Measurements from ENCODE around the gene FOXP1. TPM values are rescaled to one million over a fixed set of nuclear protein-coding genes. Genes with fewer than 3 reads are reported as not detected.

Gene FOXP1
- total and polyA plus RNA-seq, 9 of the 15 experiments (the other 6 are each of a cell fraction or from before 2014, with no cell fraction given), result 7.7 to 34.5 (median 13.7) TPM

- TF ChIP-seq ZFP91 (CRISPR knock-in tag; IDR thresholded peaks at IDR 0.05) (no peak), ZBTB7A (IDR thresholded peaks at IDR 0.05; ENCODE audit: borderline replicate concordance, control insufficient read depth, low read depth, low read length) (no peak), ZBTB11 (CRISPR knock-in tag; IDR thresholded peaks at IDR 0.05) (no peak), BCLAF1 (IDR thresholded peaks at IDR 0.05; ENCODE audit: borderline replicate concordance in 1 of 2, control insufficient read depth in 1 of 2, low read depth in 2 of 2, low read length in 1 of 2) (no peak), ZNF311 (CRISPR knock-in tag; IDR thresholded peaks at IDR 0.05) (no peak), RAD21 (CRISPR knock-in tag; conservative IDR thresholded peaks at IDR 0.05 in 1 of 2, IDR thresholded peaks at IDR 0.05 in 1 of 2) (no peak)
- TF ChIP-seq, protein P1, sequence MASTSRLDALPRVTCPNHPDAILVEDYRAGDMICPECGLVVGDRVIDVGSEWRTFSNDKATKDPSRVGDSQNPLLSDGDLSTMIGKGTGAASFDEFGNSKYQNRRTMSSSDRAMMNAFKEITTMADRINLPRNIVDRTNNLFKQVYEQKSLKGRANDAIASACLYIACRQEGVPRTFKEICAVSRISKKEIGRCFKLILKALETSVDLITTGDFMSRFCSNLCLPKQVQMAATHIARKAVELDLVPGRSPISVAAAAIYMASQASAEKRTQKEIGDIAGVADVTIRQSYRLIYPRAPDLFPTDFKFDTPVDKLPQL (IDR thresholded peaks at IDR 0.05; ENCODE audit: extremely low read depth, insufficient read length), result no peak
- TF ChIP-seq, protein P2, sequence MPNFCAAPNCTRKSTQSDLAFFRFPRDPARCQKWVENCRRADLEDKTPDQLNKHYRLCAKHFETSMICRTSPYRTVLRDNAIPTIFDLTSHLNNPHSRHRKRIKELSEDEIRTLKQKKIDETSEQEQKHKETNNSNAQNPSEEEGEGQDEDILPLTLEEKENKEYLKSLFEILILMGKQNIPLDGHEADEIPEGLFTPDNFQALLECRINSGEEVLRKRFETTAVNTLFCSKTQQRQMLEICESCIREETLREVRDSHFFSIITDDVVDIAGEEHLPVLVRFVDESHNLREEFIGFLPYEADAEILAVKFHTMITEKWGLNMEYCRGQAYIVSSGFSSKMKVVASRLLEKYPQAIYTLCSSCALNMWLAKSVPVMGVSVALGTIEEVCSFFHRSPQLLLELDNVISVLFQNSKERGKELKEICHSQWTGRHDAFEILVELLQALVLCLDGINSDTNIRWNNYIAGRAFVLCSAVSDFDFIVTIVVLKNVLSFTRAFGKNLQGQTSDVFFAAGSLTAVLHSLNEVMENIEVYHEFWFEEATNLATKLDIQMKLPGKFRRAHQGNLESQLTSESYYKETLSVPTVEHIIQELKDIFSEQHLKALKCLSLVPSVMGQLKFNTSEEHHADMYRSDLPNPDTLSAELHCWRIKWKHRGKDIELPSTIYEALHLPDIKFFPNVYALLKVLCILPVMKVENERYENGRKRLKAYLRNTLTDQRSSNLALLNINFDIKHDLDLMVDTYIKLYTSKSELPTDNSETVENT (CRISPR knock-in tag; IDR thresholded peaks at IDR 0.05), result no peak
- TF ChIP-seq, protein P3, sequence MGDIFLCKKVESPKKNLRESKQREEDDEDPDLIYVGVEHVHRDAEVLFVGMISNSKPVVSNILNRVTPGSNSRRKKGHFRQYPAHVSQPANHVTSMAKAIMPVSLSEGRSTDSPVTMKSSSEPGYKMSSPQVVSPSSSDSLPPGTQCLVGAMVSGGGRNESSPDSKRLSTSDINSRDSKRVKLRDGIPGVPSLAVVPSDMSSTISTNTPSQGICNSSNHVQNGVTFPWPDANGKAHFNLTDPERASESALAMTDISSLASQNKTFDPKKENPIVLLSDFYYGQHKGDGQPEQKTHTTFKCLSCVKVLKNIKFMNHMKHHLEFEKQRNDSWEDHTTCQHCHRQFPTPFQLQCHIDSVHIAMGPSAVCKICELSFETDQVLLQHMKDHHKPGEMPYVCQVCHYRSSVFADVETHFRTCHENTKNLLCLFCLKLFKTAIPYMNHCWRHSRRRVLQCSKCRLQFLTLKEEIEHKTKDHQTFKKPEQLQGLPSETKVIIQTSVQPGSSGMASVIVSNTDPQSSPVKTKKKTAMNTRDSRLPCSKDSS (IDR thresholded peaks at IDR 0.05; ENCODE audit: low read depth, partially characterized antibody), result no peak
- TF ChIP-seq, protein P4, sequence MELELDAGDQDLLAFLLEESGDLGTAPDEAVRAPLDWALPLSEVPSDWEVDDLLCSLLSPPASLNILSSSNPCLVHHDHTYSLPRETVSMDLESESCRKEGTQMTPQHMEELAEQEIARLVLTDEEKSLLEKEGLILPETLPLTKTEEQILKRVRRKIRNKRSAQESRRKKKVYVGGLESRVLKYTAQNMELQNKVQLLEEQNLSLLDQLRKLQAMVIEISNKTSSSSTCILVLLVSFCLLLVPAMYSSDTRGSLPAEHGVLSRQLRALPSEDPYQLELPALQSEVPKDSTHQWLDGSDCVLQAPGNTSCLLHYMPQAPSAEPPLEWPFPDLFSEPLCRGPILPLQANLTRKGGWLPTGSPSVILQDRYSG (tag; conservative IDR thresholded peaks at IDR 0.05; ENCODE audit: low read depth), result no peak
Observed at GRCh38 chr3:71514621-71515020, 68.9 kb downstream of the FOXP1 start (continued).
